ENCODE data around the gene DHX32.

The DHX32 gene

GRCh38 chr10:125801574-125801973 lies 79.5 kb downstream of the DHX32 start:
- DNase-seq = no peak

- DNase-seq = no peak
These were observed 81.5 kb downstream of the DHX32 start for GRCh38 chr10:125799451-125800182.

GRCh38 chr10:125797994-125798662 lies 83.0 kb downstream of the DHX32 start:
- no peak for DNase-seq

- DNase-seq = no peak
These were observed 83.7 kb downstream of the DHX32 start for GRCh38 chr10:125797424-125797823.

- DNase-seq = no peak
These were observed 85.4 kb downstream of the DHX32 start for GRCh38 chr10:125795637-125796190.

GRCh38 chr10:125795128-125795527 lies 86.0 kb downstream of the DHX32 start:
- DNase-seq = no peak

- no peak for DNase-seq
These were observed 88.5 kb downstream of the DHX32 start for GRCh38 chr10:125792342-125793300.

- peak; percentile 20 for DNase-seq
These were observed 92.7 kb downstream of the DHX32 start for GRCh38 chr10:125788156-125789034.

Measured in activated CD4-positive, alpha-beta T cell treated with anti-CD3 and anti-CD28 coated beads, Interleukin-10, Interleukin-2, amounts not matched to agents 100 ng/mL and 50 ng/mL, durations not matched to agents 16 hours and 8 hours (primary cell).